ENCODE measurements around the gene GDPD4. TPM values are rescaled to one million over a fixed set of nuclear protein-coding genes. Genes with fewer than 3 reads are reported as not detected.

Gene GDPD4
- total RNA-seq, 4 donors from 2014 or later, result not detected

GRCh38 chr11:77332259-77332658 is 30.8 kb upstream of the GDPD4 start:
- Histone ChIP-seq H3K4me1 (no peaks in the 10 kb centered on the region), H3K36me3 (peaks cover 40% of the 10 kb centered on the region), H3K27me3 (no peaks in the 10 kb centered on the region), H3K27ac (no peak overlapping the region), H3K4me3 (no peak overlapping the region), H3K9me3 (no peaks in the 10 kb centered on the region)
- no peak for DNase-seq (ENCODE audit: low spot score in 2 of 2)
- TF ChIP-seq POLR2A (IDR thresholded peaks at IDR 0.05) (no peak), EP300 (IDR thresholded peaks at IDR 0.05) (no peak), CTCF (IDR thresholded peaks at IDR 0.05) (no peak), POLR2AphosphoS5 (IDR thresholded peaks at IDR 0.05) (no peak)
- WGBS, result 88% methylated on average over 3 of the region's 3 CpGs

DNA sequence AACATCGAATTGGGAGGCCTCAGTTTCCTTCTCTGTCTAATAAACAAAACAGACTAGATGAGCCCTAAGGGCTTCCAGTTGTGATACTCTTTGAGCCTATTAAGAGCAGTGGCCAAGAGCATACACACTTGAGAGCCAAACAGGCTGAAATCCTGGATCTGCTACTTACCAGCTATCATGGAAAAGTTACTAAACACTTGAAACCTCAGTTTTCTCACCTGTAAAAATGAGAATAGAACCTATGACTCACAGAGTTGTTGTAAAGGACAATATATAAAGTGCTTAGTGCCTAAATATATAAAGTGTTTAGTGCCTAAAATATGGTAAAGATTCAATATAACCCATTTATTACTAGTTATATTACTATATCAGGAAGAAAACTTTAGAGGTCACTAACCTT is 23.7 kb upstream of the GDPD4 start:
- H3K4me1 ChIP-seq, result no peaks in the 10 kb centered on the region
- 83% methylated on average over 1 of the region's 1 CpG for WGBS
- peaks cover 14% of the 10 kb centered on the region for H3K36me3 ChIP-seq
- no peaks in the 10 kb centered on the region for H3K27me3 ChIP-seq
- no peak for TF ChIP-seq CTCF (IDR thresholded peaks at IDR 0.05)
- TF ChIP-seq POLR2A (IDR thresholded peaks at IDR 0.05), result no peak
- no peak for TF ChIP-seq POLR2AphosphoS5 (IDR thresholded peaks at IDR 0.05)
- no peak for TF ChIP-seq EP300 (IDR thresholded peaks at IDR 0.05)
- DNase-seq (ENCODE audit: low spot score in 2 of 2), result no peak
- no peak overlapping the region for H3K4me3 ChIP-seq
- no peaks in the 10 kb centered on the region for H3K9me3 ChIP-seq
- H3K27ac ChIP-seq, result no peak overlapping the region

DNA sequence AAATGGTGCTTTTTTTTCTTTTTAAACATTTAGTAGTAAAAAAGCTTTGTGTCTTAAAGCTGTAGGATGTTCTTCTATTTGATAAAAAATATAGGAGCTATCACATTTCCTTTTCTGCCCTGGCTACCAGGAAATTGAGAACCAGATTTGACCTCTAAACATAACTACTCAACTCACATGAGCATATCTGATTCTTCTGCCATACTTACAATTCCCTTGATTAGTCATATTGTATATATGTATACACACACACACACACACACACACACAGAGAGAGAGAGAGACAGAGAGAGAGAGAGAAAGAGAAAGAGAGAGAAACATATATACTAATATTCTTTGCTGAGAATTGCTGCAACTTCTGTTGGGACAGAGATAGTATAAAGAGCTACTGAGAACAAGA is 23.0 kb upstream of the GDPD4 start:
- Histone ChIP-seq H3K4me3 (no peak overlapping the region), H3K27ac (no peak overlapping the region), H3K36me3 (peaks cover 14% of the 10 kb centered on the region), H3K9me3 (no peaks in the 10 kb centered on the region), H3K27me3 (no peaks in the 10 kb centered on the region), H3K4me1 (no peaks in the 10 kb centered on the region)
- TF ChIP-seq EP300 (IDR thresholded peaks at IDR 0.05) (no peak), CTCF (IDR thresholded peaks at IDR 0.05) (no peak), POLR2AphosphoS5 (IDR thresholded peaks at IDR 0.05) (no peak), POLR2A (IDR thresholded peaks at IDR 0.05) (no peak)
- no peak for DNase-seq (ENCODE audit: low spot score in 2 of 2)

- H3K4me3 ChIP-seq, result no peak overlapping the region
- DNase-seq (ENCODE audit: low spot score in 2 of 2), result no peak
- TF ChIP-seq CTCF (IDR thresholded peaks at IDR 0.05), result no peak
- peaks cover 14% of the 10 kb centered on the region for H3K36me3 ChIP-seq
- 88% methylated on average over 2 of the region's 2 CpGs for WGBS
- H3K27me3 ChIP-seq, result no peaks in the 10 kb centered on the region
- no peaks in the 10 kb centered on the region for H3K9me3 ChIP-seq
- H3K4me1 ChIP-seq, result no peaks in the 10 kb centered on the region
- no peak overlapping the region for H3K27ac ChIP-seq
These were observed 21.6 kb upstream of the GDPD4 start for GRCh38 chr11:77322926-77323590.

- no peak for DNase-seq (ENCODE audit: low spot score in 2 of 2)
These were observed 21.0 kb upstream of the GDPD4 start for GRCh38 chr11:77322506-77322905.

More at GRCh38 chr11:77322506-77322905, 21.0 kb upstream of the GDPD4 start:
- H3K27me3 ChIP-seq, result no peaks in the 10 kb centered on the region
- H3K36me3 ChIP-seq, result peaks cover 14% of the 10 kb centered on the region
- no peak overlapping the region for H3K4me3 ChIP-seq
- 65% methylated on average over 2 of the region's 2 CpGs for WGBS
- no peak overlapping the region for H3K27ac ChIP-seq
- H3K4me1 ChIP-seq, result no peaks in the 10 kb centered on the region
- TF ChIP-seq CTCF (IDR thresholded peaks at IDR 0.05) (no peak), EP300 (IDR thresholded peaks at IDR 0.05) (no peak), POLR2A (IDR thresholded peaks at IDR 0.05) (no peak), POLR2AphosphoS5 (IDR thresholded peaks at IDR 0.05) (no peak)
- no peaks in the 10 kb centered on the region for H3K9me3 ChIP-seq
